SU-DHL-6 (cell line): ENCODE results near the gene RGS18.
A peak's percentile ranks its signal among the peaks of the same experiment; 100 is the strongest.
"Not testable (repeated sequence)": the region's sequence is repeated elsewhere in the genome, so short reads cannot be mapped to it uniquely, and the experiment has no call there.

Experiments used
- H2AFZ ChIP-seq: fragments of 200-600 bp; sonication (generic); 2 replicates; pipeline ENCODE4 v1.6.1; 2014; ENCODE audit warnings: low read depth, mild to moderate bottlenecking, moderate library complexity, mixed read lengths, antibody characterized with exemption, low read length; ENCODE audit not compliant: severe bottlenecking
- H3F3A ChIP-seq: fragments of 200-600 bp; shearing (Covaris generic); 2 replicates; pipeline ENCODE4 v1.6.0; 2016; ENCODE audit warnings: antibody characterized with exemption, mild to moderate bottlenecking; ENCODE audit not compliant: insufficient read depth
- H3K27ac ChIP-seq: fragments of 200-600 bp; sonication (generic); 2 replicates; pipeline ENCODE4 v1.5.1; 2016; ENCODE audit warnings: low read depth, mild to moderate bottlenecking, low read length, moderate library complexity, mixed read lengths
- H3K27me3 ChIP-seq: fragments of 200-600 bp; sonication (generic), shearing (Covaris generic); 2 replicates; pipeline ENCODE4 v1.6.0; 2014; ENCODE audit warnings: mild to moderate bottlenecking, low read length
- H3K36me3 ChIP-seq: fragments of 200-600 bp; sonication (generic); 2 replicates; pipeline ENCODE4 v1.6.1; 2014; ENCODE audit warnings: mild to moderate bottlenecking, low read length, mixed read lengths
- H3K4me2 ChIP-seq: fragments of 300-600, 200-600 bp; shearing (Covaris generic), sonication (generic); 2 replicates; pipeline ENCODE4 v1.6.0; 2014; ENCODE audit warnings: low read length, low read depth, mild to moderate bottlenecking; ENCODE audit not compliant: poor library complexity, severe bottlenecking
- H3K4me3 ChIP-seq: fragments of 200-600 bp; sonication (generic); 2 replicates; pipeline ENCODE4 v1.5.1; 2014; ENCODE audit warnings: antibody characterized with exemption, low read length, mild to moderate bottlenecking, mixed read lengths; ENCODE audit not compliant: insufficient read depth, poor library complexity, severe bottlenecking
- H3K79me2 ChIP-seq: fragments of 200-600 bp; sonication (generic); 2 replicates; pipeline ENCODE4 v1.6.1; 2014; ENCODE audit warnings: mild to moderate bottlenecking, low read length, moderate library complexity; ENCODE audit not compliant: insufficient read depth
- H3K9ac ChIP-seq: fragments of 200-600 bp; sonication (generic); 2 replicates; pipeline ENCODE4 v1.7.0; 2014; ENCODE audit warnings: mild to moderate bottlenecking, low read length
- H3K9me2 ChIP-seq: fragments of 200-600 bp; sonication (generic); replicated peaks from 2 replicates; pipeline ENCODE4 v1.6.1; 2014; ENCODE audit warnings: low read length; ENCODE audit not compliant: insufficient read depth
- H3K9me3 ChIP-seq: fragments of 200-600 bp; sonication (generic); 2 replicates; pipeline ENCODE4 v1.6.1; 2014; ENCODE audit warnings: low read length, mixed read lengths; ENCODE audit not compliant: insufficient read depth
- H4K20me1 ChIP-seq: fragments of 200-600 bp; sonication (generic); 2 replicates; pipeline ENCODE4 v1.6.1; 2014; ENCODE audit warnings: low read depth, mild to moderate bottlenecking, antibody characterized with exemption, low read length, moderate library complexity, mixed read lengths
- EZH2phosphoT487 ChIP-seq: fragments of 200-600 bp; sonication (generic), shearing (Covaris generic); conservative IDR thresholded peaks from 2 replicates; pipeline ENCODE4 v1.6.1; 2018; ENCODE audit warnings: mild to moderate bottlenecking, antibody characterized with exemption, low read length, moderate library complexity, mixed read lengths
- TF ChIP-seq, protein P1 (sequence below): fragments of 200-600 bp; sonication (generic); IDR thresholded peaks from one replicate; pipeline ENCODE4 v1.5.1; 2017; ENCODE audit warnings: antibody characterized with exemption, mild to moderate bottlenecking, low read length, moderate library complexity; ENCODE audit not compliant: insufficient read depth, poor library complexity, severe bottlenecking

The RGS18 gene

DNA sequence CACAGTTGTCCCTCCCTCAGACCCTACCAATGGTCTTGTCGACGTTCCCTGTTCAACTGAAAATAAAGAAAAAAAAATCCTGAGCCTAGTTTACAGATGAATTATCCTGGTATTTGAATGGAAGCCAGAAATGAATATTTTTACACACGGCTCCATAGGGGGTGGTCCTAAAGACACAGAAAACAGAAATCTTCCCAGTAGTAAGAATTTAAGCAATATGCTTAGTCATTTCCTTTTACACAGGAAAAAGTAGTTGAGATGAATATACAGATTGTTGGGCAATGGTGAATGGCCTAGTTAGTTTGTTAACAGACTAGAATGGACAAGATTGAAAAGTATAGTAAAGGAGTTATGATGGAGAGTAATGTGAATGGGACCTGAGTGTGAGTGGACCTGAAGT, 67.4 kb downstream of the RGS18 start:
- H3K4me2 ChIP-seq, result no peak overlapping the region
- H4K20me1 ChIP-seq, result no peaks in the 10 kb centered on the region
- no peak overlapping the region for H3K27ac ChIP-seq
- H3K9me2 ChIP-seq, result no peaks in the 10 kb centered on the region
- no peaks in the 10 kb centered on the region for H3F3A ChIP-seq
- no peak overlapping the region for H2AFZ ChIP-seq
- H3K27me3 ChIP-seq, result no peaks in the 10 kb centered on the region
- H3K9me3 ChIP-seq, result no peaks in the 10 kb centered on the region
- H3K79me2 ChIP-seq, result no peaks in the 10 kb centered on the region
- H3K4me3 ChIP-seq, result no peak overlapping the region
- H3K9ac ChIP-seq, result no peak overlapping the region
- no peaks in the 10 kb centered on the region for H3K36me3 ChIP-seq
- TF ChIP-seq, protein P1, sequence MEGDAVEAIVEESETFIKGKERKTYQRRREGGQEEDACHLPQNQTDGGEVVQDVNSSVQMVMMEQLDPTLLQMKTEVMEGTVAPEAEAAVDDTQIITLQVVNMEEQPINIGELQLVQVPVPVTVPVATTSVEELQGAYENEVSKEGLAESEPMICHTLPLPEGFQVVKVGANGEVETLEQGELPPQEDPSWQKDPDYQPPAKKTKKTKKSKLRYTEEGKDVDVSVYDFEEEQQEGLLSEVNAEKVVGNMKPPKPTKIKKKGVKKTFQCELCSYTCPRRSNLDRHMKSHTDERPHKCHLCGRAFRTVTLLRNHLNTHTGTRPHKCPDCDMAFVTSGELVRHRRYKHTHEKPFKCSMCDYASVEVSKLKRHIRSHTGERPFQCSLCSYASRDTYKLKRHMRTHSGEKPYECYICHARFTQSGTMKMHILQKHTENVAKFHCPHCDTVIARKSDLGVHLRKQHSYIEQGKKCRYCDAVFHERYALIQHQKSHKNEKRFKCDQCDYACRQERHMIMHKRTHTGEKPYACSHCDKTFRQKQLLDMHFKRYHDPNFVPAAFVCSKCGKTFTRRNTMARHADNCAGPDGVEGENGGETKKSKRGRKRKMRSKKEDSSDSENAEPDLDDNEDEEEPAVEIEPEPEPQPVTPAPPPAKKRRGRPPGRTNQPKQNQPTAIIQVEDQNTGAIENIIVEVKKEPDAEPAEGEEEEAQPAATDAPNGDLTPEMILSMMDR, result no peak
- TF ChIP-seq EZH2phosphoT487, result no peak

DNA sequence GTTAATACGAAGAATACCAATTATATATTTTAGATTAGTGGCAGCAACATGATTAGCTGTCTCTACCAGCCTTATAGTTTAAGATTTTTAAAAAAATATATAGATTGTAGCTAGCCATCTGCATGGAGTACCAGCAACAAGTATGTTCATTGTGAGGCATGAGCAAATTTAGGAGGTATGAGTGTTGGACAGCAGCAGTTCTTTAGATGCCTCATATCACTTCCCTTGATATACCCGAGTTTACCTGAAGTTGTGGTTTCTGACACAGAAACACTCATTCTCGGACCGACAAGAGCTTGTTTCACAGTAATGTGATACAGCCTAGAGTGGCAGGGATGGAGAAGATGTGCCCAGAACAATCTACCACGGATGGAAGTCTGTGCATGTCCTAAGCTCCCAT, 69.1 kb downstream of the RGS18 start:
- Histone ChIP-seq H3K79me2 (no peaks in the 10 kb centered on the region), H3K9me3 (no peaks in the 10 kb centered on the region), H3F3A (no peaks in the 10 kb centered on the region), H2AFZ (no peak overlapping the region), H3K36me3 (no peaks in the 10 kb centered on the region), H4K20me1 (no peaks in the 10 kb centered on the region), H3K4me3 (no peak overlapping the region), H3K27ac (no peak overlapping the region), H3K4me2 (no peak overlapping the region), H3K9me2 (no peaks in the 10 kb centered on the region), H3K9ac (no peak overlapping the region), H3K27me3 (no peaks in the 10 kb centered on the region)
- TF ChIP-seq, protein P1, result no peak
- TF ChIP-seq EZH2phosphoT487, result no peak

DNA sequence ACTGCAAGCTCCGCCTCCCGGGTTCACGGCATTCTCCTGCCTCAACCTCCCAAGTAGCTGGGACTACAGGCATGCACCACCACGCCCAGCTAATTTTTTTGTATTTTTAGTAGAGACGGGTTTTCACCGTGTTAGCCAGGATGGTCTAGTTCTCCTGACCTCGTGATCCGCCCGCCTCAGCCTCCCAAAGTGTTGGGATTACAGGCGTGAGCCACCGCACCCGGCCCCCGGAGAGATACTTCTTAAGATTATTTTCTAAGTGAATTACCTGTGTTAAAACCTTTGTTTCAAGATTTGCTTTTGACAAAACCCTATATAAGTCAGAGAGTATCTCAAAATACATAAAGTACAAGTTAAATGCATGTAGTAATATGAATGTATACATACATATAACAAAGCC, 69.7 kb downstream of the RGS18 start:
- H3K27ac ChIP-seq, H3K4me3 ChIP-seq, H3K9ac ChIP-seq, H3K27me3 ChIP-seq, H4K20me1 ChIP-seq, H3K9me3 ChIP-seq, H3K79me2 ChIP-seq, H3K4me2 ChIP-seq, H3F3A ChIP-seq, H3K9me2 ChIP-seq, H2AFZ ChIP-seq, H3K36me3 ChIP-seq: not testable (repeated sequence)

DNA sequence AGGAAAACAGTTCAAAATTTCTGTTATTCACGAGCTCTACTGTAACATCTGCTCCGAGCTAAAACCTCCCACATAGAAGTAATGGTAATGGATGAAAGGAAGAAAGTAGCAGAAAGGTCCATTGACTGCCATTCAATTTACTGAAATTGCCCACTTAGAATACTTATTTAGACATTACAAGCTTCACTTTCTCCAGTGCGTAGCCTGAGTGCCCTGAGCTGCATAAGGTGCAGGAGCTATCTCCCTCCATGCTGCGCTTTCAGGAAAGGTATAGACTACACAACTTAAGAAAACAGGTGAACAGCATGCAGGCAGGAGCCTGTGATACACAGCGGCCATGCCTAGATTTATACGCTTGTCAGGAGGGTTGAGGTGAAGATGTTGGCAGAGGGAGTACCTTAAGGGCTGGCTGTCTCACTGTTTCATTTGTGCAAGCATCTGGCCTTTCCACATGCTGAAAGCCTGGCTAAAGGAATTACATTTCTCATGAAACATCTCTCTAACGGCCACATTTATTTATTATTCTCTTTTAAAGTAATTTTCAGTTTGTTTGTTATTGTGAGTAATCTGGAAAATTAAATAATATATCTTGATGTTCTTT, 74.7 kb downstream of the RGS18 start:
- Histone ChIP-seq H3K4me3 (no peak overlapping the region), H3K9ac (no peak overlapping the region), H3K27me3 (no peaks in the 10 kb centered on the region), H2AFZ (peak overlapping the region; percentile 24), H3F3A (no peaks in the 10 kb centered on the region), H3K79me2 (no peaks in the 10 kb centered on the region), H3K36me3 (no peaks in the 10 kb centered on the region), H3K9me3 (no peaks in the 10 kb centered on the region), H4K20me1 (no peaks in the 10 kb centered on the region), H3K27ac (no peak overlapping the region), H3K4me2 (no peak overlapping the region), H3K9me2 (no peaks in the 10 kb centered on the region)
- TF ChIP-seq, protein P1, result no peak
- TF ChIP-seq EZH2phosphoT487, result no peak
